HepG2 (cell line): ENCODE results near the gene PAPOLA. TPM values are rescaled to one million over a fixed set of nuclear protein-coding genes. Genes with fewer than 3 reads are reported as not detected.

Source experiments
- ADNP ChIP-seq: sonication (generic); formaldehyde crosslinking; IDR thresholded peaks from 2 replicates; pipeline ENCODE4 v1.4.0; 2020; ENCODE audit warnings: missing genetic modification reagents
- AHR ChIP-seq: IDR thresholded peaks from 2 replicates; pipeline ENCODE4 v1.6.1; 2018; ENCODE audit warnings: missing genetic modification reagents, missing compliant biosample characterization
- EHMT2 ChIP-seq: fragments of 200-600 bp; sonication (generic); IDR thresholded peaks from 2 replicates; pipeline ENCODE4 v1.7.0; 2017; ENCODE audit warnings: antibody characterized with exemption, low read depth, low read length, borderline replicate concordance
- HBP1 ChIP-seq: IDR thresholded peaks from 2 replicates; pipeline ENCODE4 v1.6.1; 2016; ENCODE audit warnings: low read depth, control low read depth
- HNRNPUL1 ChIP-seq: fragments of 200-400 bp; formaldehyde crosslinking; IDR thresholded peaks from 2 replicates; pipeline ENCODE4 v1.6.1; 2017; ENCODE audit warnings: low read depth, mild to moderate bottlenecking, low read length, moderate library complexity
- HOXD1 ChIP-seq: sonication (generic); formaldehyde crosslinking; IDR thresholded peaks from 2 replicates; pipeline ENCODE4 v1.5.0; 2020; ENCODE audit warnings: missing genetic modification reagents
- IRF1 ChIP-seq: sonication (generic); formaldehyde crosslinking; IDR thresholded peaks from 2 replicates; pipeline ENCODE4 v1.4.0; 2020; ENCODE audit warnings: low read depth, mild to moderate bottlenecking, missing genetic modification reagents
- KLF6 ChIP-seq: IDR thresholded peaks from 2 replicates; pipeline ENCODE4 v1.8.0; 2016; ENCODE audit warnings: missing biosample characterization, missing genetic modification reagents
- MIER2 ChIP-seq: IDR thresholded peaks from 2 replicates; pipeline ENCODE4 v1.6.1; 2016; ENCODE audit warnings: missing biosample characterization, missing genetic modification reagents
- MTA3 ChIP-seq: sonication (generic); formaldehyde crosslinking; IDR thresholded peaks from 2 replicates; pipeline ENCODE4 v1.4.0; 2020; ENCODE audit warnings: missing genetic modification reagents
- NR2F2 ChIP-seq: IDR thresholded peaks from 2 replicates; pipeline ENCODE4 v1.6.1; 2012; ENCODE audit warnings: low read depth, inconsistent platforms, borderline replicate concordance
- POLR2A ChIP-seq, 2 experiments: IDR thresholded peaks; 2 replicates each; pipeline ENCODE4 v1.6.1; 2011; ENCODE audit warnings: low read depth in 2 of 2, low read length in 2 of 2, mild to moderate bottlenecking in 1 of 2, moderate library complexity in 1 of 2; ENCODE audit not compliant: insufficient read depth in 1 of 2
- REPIN1 ChIP-seq: sonication (generic); formaldehyde crosslinking; IDR thresholded peaks from 2 replicates; pipeline ENCODE4 v1.8.0; 2022; ENCODE audit warnings: missing genetic modification reagents, low read depth, mild to moderate bottlenecking, borderline replicate concordance
- SATB2 ChIP-seq: sonication (generic); formaldehyde crosslinking; IDR thresholded peaks from 2 replicates; pipeline ENCODE4 v1.5.0; 2020; ENCODE audit warnings: missing genetic modification reagents
- SKI ChIP-seq: fragments of 450-650 bp; IDR thresholded peaks from one replicate; pipeline ENCODE4 v1.6.1; 2018; ENCODE audit warnings: mild to moderate bottlenecking; ENCODE audit not compliant: partially characterized antibody
- SMARCC2 ChIP-seq: fragments of 450-650 bp; IDR thresholded peaks from 2 replicates; pipeline ENCODE4 v1.6.1; 2017; ENCODE audit warnings: antibody characterized with exemption, mild to moderate bottlenecking
- SMC3 ChIP-seq: IDR thresholded peaks from 2 replicates; pipeline ENCODE4 v1.6.1; 2011; ENCODE audit warnings: low read length, improper control_type of control experiment
- TBL1XR1 ChIP-seq: fragments of 150-350 bp; IDR thresholded peaks from 2 replicates; pipeline ENCODE4 v1.6.1; 2014; ENCODE audit warnings: borderline replicate concordance, low read length; ENCODE audit not compliant: partially characterized antibody
- ZKSCAN5 ChIP-seq: sonication (generic); formaldehyde crosslinking; IDR thresholded peaks from 2 replicates; pipeline ENCODE4 v1.5.1; 2020; ENCODE audit warnings: mild to moderate bottlenecking, missing genetic modification reagents
- ZNF414 ChIP-seq: sonication (generic); formaldehyde crosslinking; IDR thresholded peaks from 2 replicates; pipeline ENCODE4 v1.5.0; 2020; ENCODE audit warnings: missing genetic modification reagents
- ZNF598 ChIP-seq: sonication (generic); formaldehyde crosslinking; IDR thresholded peaks from 2 replicates; pipeline ENCODE4 v1.5.1; 2020; ENCODE audit warnings: mild to moderate bottlenecking, missing genetic modification reagents, borderline replicate concordance
- ZNF614 ChIP-seq: IDR thresholded peaks from 2 replicates; pipeline ENCODE4 v1.6.1; 2018; ENCODE audit warnings: missing biosample characterization, missing genetic modification reagents, inconsistent platforms, borderline replicate concordance
- ZNF652 ChIP-seq: IDR thresholded peaks from 2 replicates; pipeline ENCODE4 v1.6.1; 2016; ENCODE audit warnings: low read depth, borderline replicate concordance
- ZNF691 ChIP-seq: sonication (generic); formaldehyde crosslinking; IDR thresholded peaks from 2 replicates; pipeline ENCODE4 v1.4.0; 2020; ENCODE audit warnings: missing genetic modification reagents, low read depth, mild to moderate bottlenecking, borderline replicate concordance
- ZNF740 ChIP-seq: sonication (generic); formaldehyde crosslinking; IDR thresholded peaks from 2 replicates; pipeline ENCODE4 v1.4.0; 2020; ENCODE audit warnings: missing genetic modification reagents
- ZNF761 ChIP-seq: sonication (generic); formaldehyde crosslinking; conservative IDR thresholded peaks from 2 replicates; pipeline ENCODE4 v1.4.0; 2020; ENCODE audit warnings: mild to moderate bottlenecking, missing genetic modification reagents
- ZNF790 ChIP-seq: sonication (generic); formaldehyde crosslinking; IDR thresholded peaks from 2 replicates; pipeline ENCODE4 v1.8.0; 2022; ENCODE audit warnings: missing genetic modification reagents, mild to moderate bottlenecking, borderline replicate concordance
- ZZZ3 ChIP-seq: sonication (generic); formaldehyde crosslinking; IDR thresholded peaks from 2 replicates; pipeline ENCODE4 v1.4.0; 2020; ENCODE audit warnings: missing genetic modification reagents, mild to moderate bottlenecking, borderline replicate concordance
- polyA plus RNA-seq, 8 experiments: library from polyadenylated mRNA; depleted of rRNA in 3 of 8; stranded (reverse) in 7 of 8; unstranded in 1 of 8; fragments of >200 nt; fragmentation: Illumina TruSeq in 4 of 8; extraction: Trizol in 4 of 8; gene quantifications; 2 replicates each; pipeline versions ENCODE4 v1.2.1 to v1.2.3, GENCODE V29; 2011 to 2016; ENCODE audit warnings: low read depth in 4 of 8, missing spikeins in 1 of 8, mixed read lengths in 1 of 8; ENCODE audit not compliant: insufficient read depth in 1 of 8
- total RNA-seq, 5 experiments: library from RNA; depleted of rRNA; stranded (reverse); fragments of >200 nt; fragmentation: Illumina TruSeq; extraction: Trizol; gene quantifications; 2 replicates each; pipeline ENCODE4 v1.2.3, GENCODE V29; 2016; ENCODE audit warnings: low read depth in 1 of 5

Gene PAPOLA
- total and polyA plus RNA-seq, 2 of the 13 experiments (the other 11 are each of a cell fraction or from before 2014, with no cell fraction given) = 103 to 151 TPM

GRCh38 chr14:96461950-96462798 is 40.0 kb upstream of the PAPOLA start (continued):
- no peak for TF ChIP-seq MTA3
- no peak for TF ChIP-seq SATB2 (CRISPR knock-in tag)
- no peak for TF ChIP-seq ADNP
- TF ChIP-seq AHR (CRISPR knock-in tag) = no peak
- TF ChIP-seq TBL1XR1 = peak; percentile 48
- TF ChIP-seq HOXD1 (CRISPR knock-in tag) = no peak
- peak; percentile 63; the same call in 1 of the 2 replicates for TF ChIP-seq ZNF761 (CRISPR knock-in tag)
- no peak for TF ChIP-seq ZNF691
- TF ChIP-seq SMC3 = no peak; the same call in none of the 2 replicates
- no peak for TF ChIP-seq ZNF740 (CRISPR knock-in tag)
- TF ChIP-seq ZNF790 = no peak
- peak; percentile 82; the same call in 1 of the 2 replicates for TF ChIP-seq ZNF614 (CRISPR knock-in tag)
- 0 out of 2 replicates have a peak, but pooled peaks have one; percentile 56 for TF ChIP-seq HBP1 (CRISPR knock-in tag)
- no peak; the same call in 1 of the 2 replicates for TF ChIP-seq ZNF652
- no peak for TF ChIP-seq SKI
- TF ChIP-seq ZZZ3 (CRISPR knock-in tag) = no peak
- no peak for TF ChIP-seq HNRNPUL1
- TF ChIP-seq EHMT2 = peak; percentile 91; the same call in 1 of the 2 replicates
- TF ChIP-seq KLF6 (CRISPR knock-in tag) = no peak
- peak; percentile 48; the same call in 1 of the 2 replicates for TF ChIP-seq REPIN1 (CRISPR knock-in tag)
- TF ChIP-seq ZKSCAN5 (CRISPR knock-in tag) = no peak
- TF ChIP-seq ZNF414 (CRISPR knock-in tag) = no peak
- TF ChIP-seq NR2F2 = 0 out of 2 replicates have a peak, but pooled peaks have one; percentile 69
- TF ChIP-seq SMARCC2 = no peak
- peak; percentile 38; a peak in 1 of 4 replicates for TF ChIP-seq POLR2A (IDR thresholded peaks at IDR 0.05; ENCODE audit: insufficient read depth in 1 of 2, low read depth in 2 of 2, low read length in 2 of 2)
- TF ChIP-seq ZNF598 (CRISPR knock-in tag) = no peak
- no peak for TF ChIP-seq IRF1 (CRISPR knock-in tag)
- peak; percentile 69 for TF ChIP-seq MIER2 (CRISPR knock-in tag)
